PC-3 (cell line): ENCODE results near the gene IL1RAPL2. TPM values are rescaled to one million over a fixed set of nuclear protein-coding genes. Genes with fewer than 3 reads are reported as not detected.

Experiments
- ATAC-seq: fragments of 200-7000 bp; cut with Tn5 transposase; 2 replicates; pipeline ENCODE4 v1.9.1; 2020; ENCODE audit warnings: mild to moderate bottlenecking, moderate library complexity
- BruUV-seq: library from RNA; stranded (reverse); fragments of 400-500 nt; replicated peaks from 2 replicates; lab custom pipeline; 2021; lab: Mats Ljungman, UMichigan
- CTCF ChIA-PET: fragments of 300-600 bp; sonication (Branson Sonifier 250); formaldehyde crosslinking; loops from one replicate; lab custom pipeline; 2022; ENCODE audit warnings: antibody characterized with exemption; lab: Charles Lee
- POLR2A ChIA-PET: fragments of 300-600 bp; sonication (Branson Sonifier 250); formaldehyde crosslinking; loops from one replicate; lab custom pipeline; 2022; ENCODE audit warnings: antibody characterized with exemption; ENCODE audit not compliant: unreplicated experiment; lab: Charles Lee
- DNase-seq: peaks from one replicate; pipeline ENCODE4 v3.0.0-alpha.2; 2015
- H2AFZ ChIP-seq: fragments of 300-600 bp; sonication (generic); 2 replicates; pipeline ENCODE4 v1.6.0; 2016; ENCODE audit warnings: antibody characterized with exemption, low read length
- H3F3A ChIP-seq: fragments of 300-600 bp; sonication (generic); one replicate; pipeline ENCODE4 v1.6.0; 2017; ENCODE audit warnings: antibody characterized with exemption, low read length, control low read depth, mild to moderate bottlenecking; ENCODE audit not compliant: unreplicated experiment
- H3K27ac ChIP-seq: fragments of 300-600 bp; sonication (generic); 2 replicates; pipeline ENCODE4 v1.5.1; 2016; ENCODE audit warnings: mild to moderate bottlenecking, low read length
- H3K27me3 ChIP-seq: fragments of 300-600 bp; sonication (generic); 2 replicates; pipeline ENCODE4 v1.6.1; 2016; ENCODE audit warnings: low read length, mixed read lengths
- H3K36me3 ChIP-seq: fragments of 300-600 bp; sonication (generic); 2 replicates; pipeline ENCODE4 v1.6.1; 2016; ENCODE audit warnings: low read depth, mixed run types, low read length, mixed read lengths
- H3K4me1 ChIP-seq: fragments of 300-600 bp; sonication (generic); 2 replicates; pipeline ENCODE4 v1.5.1; 2016; ENCODE audit warnings: low read length; ENCODE audit not compliant: insufficient read depth
- H3K4me2 ChIP-seq: fragments of 300-600 bp; sonication (generic); 2 replicates; pipeline ENCODE4 v1.6.0; 2016; ENCODE audit warnings: low read length
- H3K4me3 ChIP-seq: fragments of 300-600 bp; sonication (generic); 2 replicates; pipeline ENCODE4 v1.5.1; 2016; ENCODE audit warnings: mild to moderate bottlenecking, low read length, mixed read lengths
- H3K79me2 ChIP-seq: fragments of 300-600 bp; sonication (generic); 2 replicates; pipeline ENCODE4 v1.6.1; 2017; ENCODE audit warnings: low read length, mixed read lengths
- H3K9ac ChIP-seq: fragments of 300-600 bp; sonication (generic); 2 replicates; pipeline ENCODE4 v1.6.0; 2016; ENCODE audit warnings: mild to moderate bottlenecking, low read length
- H3K9me2 ChIP-seq: fragments of 300-600 bp; sonication (generic); replicated peaks from 2 replicates; pipeline ENCODE4 v1.6.1; 2016; ENCODE audit warnings: mixed run types, low read length, mixed read lengths
- H3K9me3 ChIP-seq: fragments of 300-600 bp; sonication (generic); 2 replicates; pipeline ENCODE4 v1.6.1; 2016; ENCODE audit warnings: low read length, mixed read lengths
- H4K20me1 ChIP-seq: fragments of 300-600 bp; sonication (generic); 2 replicates; pipeline ENCODE4 v1.6.1; 2016; ENCODE audit warnings: low read length, mixed read lengths
- CTCF ChIP-seq: fragments of 300-600 bp; sonication (generic); conservative IDR thresholded peaks from 2 replicates; pipeline ENCODE4 v1.5.1; 2017; ENCODE audit warnings: antibody characterized with exemption, low read depth, mild to moderate bottlenecking, low read length
- EZH2 ChIP-seq: fragments of 300-600 bp; sonication (generic); IDR thresholded peaks from one replicate; pipeline ENCODE4 v1.6.1; 2017; ENCODE audit warnings: antibody characterized with exemption, mild to moderate bottlenecking, low read length; ENCODE audit not compliant: unreplicated experiment
- EZH2phosphoT487 ChIP-seq: fragments of 300-600 bp; sonication (generic); IDR thresholded peaks from 2 replicates; pipeline ENCODE4 v1.6.1; 2018; ENCODE audit warnings: mild to moderate bottlenecking, antibody characterized with exemption, low read length, borderline replicate concordance
- intact Hi-C: fragments of 100-400 bp; cut with micrococcal nuclease; formaldehyde crosslinking; loops from 2 replicates; pipeline ENCODE4 v1.9.0; 2023
- total RNA-seq: library from RNA; depleted of rRNA; stranded (reverse); fragments of >200 nt; gene quantifications from 2 replicates; pipeline ENCODE4 v1.2.3, GENCODE V29; 2014

Gene IL1RAPL2
- total RNA-seq, 1 experiment from 2014 or later: 0.62 TPM

GRCh38 chrX:104921584-104922205, 355.7 kb downstream of the IL1RAPL2 start:
- H3K36me3 ChIP-seq: no peaks in the 10 kb centered on the region
- ChIA-PET POLR2A (no interaction called here), CTCF (interaction anchor here (0.5 to 1.1 kb wide), 6 partner anchors 17 to 789 kb away, joined by 4 to 18 read pairs (median 6); partner anchors contain the start of gene IL1RAPL2)
- intact Hi-C loops: loop anchor here (1.0 to 10.0 kb wide), 5 partner anchors 177 to 439 kb away; partner anchors contain the start of gene IL1RAPL2
- H3K4me1 ChIP-seq: peaks cover 3% of the 10 kb centered on the region; the same call in 1 of the 2 replicates
- no peak overlapping the region for H3K4me3 ChIP-seq
- H3K27ac ChIP-seq: no peak overlapping the region
- no peaks in the 10 kb centered on the region for H3K27me3 ChIP-seq
- no peaks in the 10 kb centered on the region for H3K9me3 ChIP-seq
- no peaks in the 10 kb centered on the region for H3K9me2 ChIP-seq
- H2AFZ ChIP-seq: no peak overlapping the region
- H3K79me2 ChIP-seq: no peaks in the 10 kb centered on the region
- ATAC-seq (peak; percentile 31; the same call in 1 of the 2 replicates), DNase-seq (peak; percentile 24)
- no peak overlapping the region for H3K4me2 ChIP-seq
- TF ChIP-seq EZH2phosphoT487 (no peak), EZH2 (no peak), CTCF (no peak)
- H3F3A ChIP-seq: no peaks in the 10 kb centered on the region
- no TSS peak for BruUV-seq
- H3K9ac ChIP-seq: no peak overlapping the region
- no peaks in the 10 kb centered on the region for H4K20me1 ChIP-seq

DNA sequence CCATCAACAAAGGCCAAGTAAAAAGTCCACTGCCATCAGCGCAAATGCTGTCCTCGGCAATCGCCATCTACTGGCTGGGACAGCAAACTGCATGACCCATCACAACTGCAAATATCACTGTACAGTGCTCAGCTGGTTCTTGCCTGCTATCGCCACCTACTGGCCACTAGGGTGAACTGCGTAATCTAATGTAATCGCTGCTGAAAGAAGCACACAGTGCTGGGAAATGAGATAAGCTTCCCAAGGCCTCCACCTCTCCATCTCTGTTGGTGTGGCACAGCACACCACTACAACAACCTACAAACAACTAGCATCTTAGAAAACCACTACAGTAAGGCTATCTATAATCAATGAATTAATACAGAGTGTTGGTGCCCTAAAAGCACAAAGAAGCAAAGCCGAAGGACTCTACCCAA, 356.2 kb downstream of the IL1RAPL2 start:
- POLR2A ChIA-PET: no interaction called here
- BruUV-seq: no TSS peak
- TF ChIP-seq CTCF: peak; percentile 97
- no peak for TF ChIP-seq EZH2phosphoT487

GRCh38 chrX:104929324-104929723, 363.3 kb downstream of the IL1RAPL2 start:
- POLR2A ChIA-PET: no interaction called here
- no peak overlapping the region for H3K9ac ChIP-seq
- no peaks in the 10 kb centered on the region for H3K9me3 ChIP-seq
- no peaks in the 10 kb centered on the region for H3K27me3 ChIP-seq
- TF ChIP-seq EZH2: no peak
- TF ChIP-seq CTCF: no peak
- no peak for TF ChIP-seq EZH2phosphoT487
- H3K79me2 ChIP-seq: no peaks in the 10 kb centered on the region
- H2AFZ ChIP-seq: no peak overlapping the region
- peak; percentile 79 for DNase-seq
- CTCF ChIA-PET: interaction anchor here (0.8 kb wide), 1 partner anchor 261 kb away, joined by 5 read pairs; no protein-coding TSS in a partner anchor
- intact Hi-C loops: loop anchor here (2.0 to 10.0 kb wide), 2 partner anchors 185 to 261 kb away; no protein-coding TSS in a partner anchor
- no peak overlapping the region for H3K27ac ChIP-seq
- peaks cover 12% of the 10 kb centered on the region for H3K4me1 ChIP-seq
- no peaks in the 10 kb centered on the region for H3K9me2 ChIP-seq
- 0 out of 2 replicates have a peak overlapping the region, but pooled peaks have one; percentile 15 for H3K4me2 ChIP-seq
- peak; percentile 92 for ATAC-seq
- no TSS peak for BruUV-seq
- no peaks in the 10 kb centered on the region for H4K20me1 ChIP-seq
- H3K4me3 ChIP-seq: no peak overlapping the region
- H3F3A ChIP-seq: no peaks in the 10 kb centered on the region
- no peaks in the 10 kb centered on the region for H3K36me3 ChIP-seq

More for the DNA sequence above, 356.2 kb downstream of the IL1RAPL2 start:
- Histone ChIP-seq H3K27me3 (no peaks in the 10 kb centered on the region), H2AFZ (no peak overlapping the region), H3K79me2 (no peaks in the 10 kb centered on the region), H3K9me3 (no peaks in the 10 kb centered on the region), H3K36me3 (no peaks in the 10 kb centered on the region), H3K9me2 (no peaks in the 10 kb centered on the region), H3K4me2 (no peak overlapping the region), H3K4me3 (no peak overlapping the region), H4K20me1 (no peaks in the 10 kb centered on the region), H3K9ac (no peak overlapping the region), H3K27ac (no peak overlapping the region), H3F3A (no peaks in the 10 kb centered on the region), H3K4me1 (peaks cover 3% of the 10 kb centered on the region; the same call in 1 of the 2 replicates)
- ATAC-seq: peak; percentile 84
- intact Hi-C loops: loop anchor here (1.0 to 10.0 kb wide), 5 partner anchors 177 to 440 kb away; partner anchors contain the start of gene IL1RAPL2
- CTCF ChIA-PET: interaction anchor here (0.5 to 1.1 kb wide), 6 partner anchors 67 to 788 kb away, joined by 3 to 18 read pairs (median 4); partner anchors contain the start of gene IL1RAPL2
- DNase-seq: peak; percentile 87
